Stimulated activated CD4-positive, alpha-beta T cell treated with anti-CD3 and anti-CD28 coated beads, Interleukin-12 subunit alpha, Interleukin-12 subunit beta, amount 100 ng/mL, for 4 hours (primary cell): ENCODE measurements around the gene AIP.

Experiments
- DNase-seq: peaks from one replicate; pipeline ENCODE4 v3.0.0-alpha.2; 2020

Gene AIP

DNA sequence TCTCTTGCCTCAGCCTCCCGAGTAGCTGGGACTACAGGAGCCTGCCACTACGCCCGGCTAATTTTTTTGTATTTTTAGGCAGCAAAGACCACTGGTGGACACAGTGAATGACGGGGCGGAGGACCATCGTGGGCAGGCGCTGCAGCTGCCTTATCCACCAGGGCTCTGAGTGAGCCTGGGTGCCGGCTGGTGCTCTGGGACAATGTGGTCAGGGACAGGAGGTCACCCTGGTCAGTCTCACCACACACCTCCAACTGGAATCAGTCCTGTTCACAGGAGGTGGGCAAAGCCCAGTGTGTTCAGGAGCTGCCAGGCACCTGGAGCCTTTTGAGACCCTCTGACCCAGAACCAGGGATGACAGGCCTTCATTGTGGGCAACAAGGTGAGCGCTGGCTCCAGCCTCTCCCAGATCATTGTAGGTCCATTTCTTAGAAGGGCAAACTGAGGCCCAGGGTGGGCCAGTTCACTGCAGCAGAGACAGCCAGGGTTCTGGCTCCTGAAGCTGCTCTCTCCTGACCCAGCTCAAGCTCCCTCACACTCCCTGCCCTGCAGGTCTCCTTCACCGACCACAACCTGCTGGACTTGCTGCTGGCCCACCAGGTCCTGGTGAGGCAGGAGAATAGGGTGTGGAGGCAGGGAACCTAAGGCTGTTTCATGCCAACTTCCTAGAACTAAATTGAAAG lies 56.1 kb downstream of the AIP start:
- DNase-seq, result no peak

DNA sequence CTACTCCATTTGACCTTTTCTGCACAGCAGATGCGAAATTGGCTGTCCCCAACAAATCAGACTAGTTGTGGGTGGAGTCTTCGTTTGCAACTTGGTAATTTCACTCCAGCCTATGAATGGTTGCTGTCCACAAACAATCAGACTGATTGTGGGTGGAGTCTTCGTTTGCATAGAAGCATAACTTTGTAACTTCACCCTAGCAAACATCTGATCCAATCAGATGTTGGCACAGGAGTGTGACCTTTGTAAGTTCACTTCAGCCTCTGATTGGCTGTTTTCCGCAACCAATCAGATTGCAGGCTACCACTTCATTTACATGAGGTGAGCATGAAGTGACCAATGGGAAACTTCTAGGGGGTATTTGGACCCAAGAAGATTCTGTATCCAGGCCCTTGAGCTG lies 56.7 kb downstream of the AIP start:
- no peak for DNase-seq
